ENCODE measurements around the gene NTM.

NTM gene

DNA sequence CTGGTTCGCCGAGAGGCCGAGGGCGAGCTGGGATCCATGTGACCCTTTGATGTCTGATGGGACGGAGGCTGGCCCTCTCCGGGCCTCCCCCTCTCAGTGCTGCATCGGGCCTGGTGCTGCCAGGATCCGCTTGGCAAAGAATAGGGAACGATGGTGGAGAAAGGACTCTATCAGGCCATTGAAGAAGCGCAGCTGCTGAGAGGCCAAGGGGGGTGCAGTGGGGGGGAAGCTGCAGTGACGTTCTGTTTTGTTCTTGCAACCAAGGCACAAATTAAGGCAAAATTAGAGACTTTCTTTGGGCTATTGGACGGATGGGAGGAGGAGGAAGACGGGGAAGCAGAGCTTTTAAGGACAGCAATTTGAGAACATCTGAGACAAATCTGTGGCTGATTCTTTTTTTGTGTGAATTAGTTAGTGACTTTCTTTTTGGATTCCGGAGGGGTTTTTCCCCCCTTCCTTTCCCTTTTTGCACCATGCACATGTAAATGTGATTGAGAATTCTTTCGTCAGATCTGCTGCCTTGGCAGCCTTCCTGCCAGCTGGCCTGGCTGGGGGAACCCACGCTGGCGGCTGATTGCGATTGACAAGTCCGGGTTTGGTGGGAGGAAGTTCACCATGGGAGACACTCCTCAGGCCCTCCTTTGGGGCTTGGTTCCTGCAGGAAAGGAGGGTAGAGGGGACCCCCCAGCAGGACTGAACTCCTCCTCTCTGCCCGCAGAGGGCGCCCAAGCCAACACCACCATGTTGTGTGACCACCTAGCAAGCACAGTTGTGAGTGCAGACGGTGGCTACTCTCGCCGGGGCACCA, 214.6 kb downstream of the NTM start:
- TF ChIP-seq CTCF (IDR thresholded peaks at IDR 0.05; ENCODE audit: low read depth, low read length): peak; percentile 65
- no peak for TF ChIP-seq EZH2phosphoT487 (IDR thresholded peaks at IDR 0.05; ENCODE audit: low read depth)
- Histone ChIP-seq H3K27me3 (ENCODE audit: low read depth, low read length) (peaks cover 86% of the 10 kb centered on the region), H3K27ac (ENCODE audit: low read length) (no peak overlapping the region), H3K9ac (ENCODE audit: low read length) (no peak overlapping the region), H2AFZ (ENCODE audit: low read depth, low read length) (no peak overlapping the region), H4K20me1 (ENCODE audit: insufficient read depth, low read length) (0 out of 2 replicates have a peak, but pooled peaks cover 4% of the 10 kb centered on the region), H3K4me1 (ENCODE audit: low read length) (no peaks in the 10 kb centered on the region), H3K36me3 (replicated peaks; ENCODE audit: low read depth, low read length) (no peaks in the 10 kb centered on the region), H3K4me3 (ENCODE audit: low read length) (no peak overlapping the region), H3K79me2 (ENCODE audit: low read length) (no peaks in the 10 kb centered on the region), H3K4me2 (ENCODE audit: low read length) (peak overlapping the region; percentile 31), H3K9me3 (ENCODE audit: insufficient read depth, low read length) (no peaks in the 10 kb centered on the region)

- H3K36me3 ChIP-seq (replicated peaks; ENCODE audit: low read depth, low read length): no peaks in the 10 kb centered on the region
- no peak overlapping the region for H3K4me3 ChIP-seq (ENCODE audit: low read length)
- no peak overlapping the region for H3K9ac ChIP-seq (ENCODE audit: low read length)
- TF ChIP-seq CTCF (IDR thresholded peaks at IDR 0.05; ENCODE audit: low read depth, low read length): no peak
- TF ChIP-seq EZH2phosphoT487 (IDR thresholded peaks at IDR 0.05; ENCODE audit: low read depth): no peak
- no peaks in the 10 kb centered on the region for H3K9me3 ChIP-seq (ENCODE audit: insufficient read depth, low read length)
- no peaks in the 10 kb centered on the region for H3K79me2 ChIP-seq (ENCODE audit: low read length)
- 0 out of 2 replicates have a peak, but pooled peaks cover 4% of the 10 kb centered on the region for H4K20me1 ChIP-seq (ENCODE audit: insufficient read depth, low read length)
- no peak overlapping the region for H2AFZ ChIP-seq (ENCODE audit: low read depth, low read length)
- H3K4me1 ChIP-seq (ENCODE audit: low read length): no peaks in the 10 kb centered on the region
- H3K27ac ChIP-seq (ENCODE audit: low read length): no peak overlapping the region
- no peak overlapping the region for H3K4me2 ChIP-seq (ENCODE audit: low read length)
- peaks cover 85% of the 10 kb centered on the region for H3K27me3 ChIP-seq (ENCODE audit: low read depth, low read length)
Measured at GRCh38 chr11:131588057-131588456, 217.6 kb downstream of the NTM start.

DNA sequence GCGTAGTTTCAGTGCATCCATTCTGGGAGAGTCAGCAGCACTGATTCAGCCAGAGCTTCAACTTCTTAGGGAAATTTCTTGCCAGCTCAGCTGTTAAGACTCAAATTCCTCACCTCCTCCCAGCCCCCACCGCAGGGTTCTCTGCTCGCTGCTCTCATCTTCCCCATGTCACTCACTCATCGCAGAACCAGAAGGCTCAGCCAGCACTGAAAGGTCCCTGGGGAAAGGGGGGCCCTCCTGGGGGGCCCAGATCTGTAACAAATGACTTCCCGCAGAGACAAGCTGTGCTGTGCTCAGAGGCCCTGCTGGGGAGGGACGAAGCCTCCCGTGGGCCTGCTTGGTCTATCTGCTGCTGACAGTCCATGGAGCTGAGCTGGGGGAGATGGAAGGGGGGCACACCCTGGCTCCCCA, 220.6 kb downstream of the NTM start:
- no peak overlapping the region for H2AFZ ChIP-seq (ENCODE audit: low read depth, low read length)

More for the DNA sequence above, 220.6 kb downstream of the NTM start:
- Histone ChIP-seq H3K27ac (ENCODE audit: low read length) (no peak overlapping the region), H3K9ac (ENCODE audit: low read length) (no peak overlapping the region), H3K79me2 (ENCODE audit: low read length) (no peaks in the 10 kb centered on the region), H3K4me2 (ENCODE audit: low read length) (no peak overlapping the region), H4K20me1 (ENCODE audit: insufficient read depth, low read length) (no peaks in the 10 kb centered on the region), H3K36me3 (replicated peaks; ENCODE audit: low read depth, low read length) (no peaks in the 10 kb centered on the region), H3K4me1 (ENCODE audit: low read length) (no peaks in the 10 kb centered on the region), H3K27me3 (ENCODE audit: low read depth, low read length) (peaks cover 82% of the 10 kb centered on the region), H3K4me3 (ENCODE audit: low read length) (no peak overlapping the region), H3K9me3 (ENCODE audit: insufficient read depth, low read length) (no peaks in the 10 kb centered on the region)
- TF ChIP-seq CTCF (IDR thresholded peaks at IDR 0.05; ENCODE audit: low read depth, low read length) (no peak), EZH2phosphoT487 (IDR thresholded peaks at IDR 0.05; ENCODE audit: low read depth) (no peak)

Measured in OCI-LY3 (cell line).